ENCODE data around the gene ABCG1.

The ABCG1 gene

DNA sequence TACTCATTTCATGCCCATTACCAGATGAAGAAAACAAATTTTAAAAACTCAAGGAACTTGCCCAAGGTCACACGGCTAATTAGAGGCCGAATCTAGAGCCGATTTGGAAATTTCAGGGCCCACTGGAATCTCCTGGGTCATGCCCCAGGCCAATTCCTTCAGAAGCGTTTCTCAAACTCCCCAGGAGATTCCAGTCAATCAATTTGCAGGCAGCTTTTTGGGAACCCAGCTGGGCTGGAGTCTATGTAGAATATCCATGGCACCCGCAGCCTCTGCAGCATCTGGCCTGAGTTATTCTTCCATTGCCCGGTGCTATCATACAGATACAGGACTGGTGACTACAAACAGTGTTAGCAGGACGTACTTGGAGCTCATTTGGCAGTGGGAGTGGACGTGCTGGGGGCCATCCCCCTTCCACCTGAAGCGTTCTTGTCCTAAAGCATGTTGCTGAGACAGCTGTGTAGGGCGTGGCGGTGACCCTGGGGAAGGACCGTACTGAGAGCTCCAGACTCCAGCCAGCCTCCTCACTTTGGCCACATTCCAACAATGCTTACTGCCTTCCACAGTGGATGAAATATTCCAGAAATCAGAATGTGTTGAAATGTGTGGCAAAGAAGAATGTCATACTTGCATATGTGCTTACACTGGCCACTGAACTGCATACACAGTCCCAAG lies 38.3 kb downstream of the ABCG1 start:
- Histone ChIP-seq H3K27me3 (ENCODE audit: control insufficient read depth, insufficient read depth, low read length) (no peaks in the 10 kb centered on the region), H3K4me2 (ENCODE audit: low read length) (no peak overlapping the region), H3K4me3 (ENCODE audit: low read depth, low read length) (no peak overlapping the region), H3K36me3 (ENCODE audit: control insufficient read depth, insufficient read depth, low read length) (no peaks in the 10 kb centered on the region), H3K4me1 (peaks cover 6% of the 10 kb centered on the region), H3K79me2 (no peaks in the 10 kb centered on the region), H2AFZ (no peak overlapping the region), H3K27ac (no peak overlapping the region), H3K9me3 (ENCODE audit: control insufficient read depth, low read length) (no peaks in the 10 kb centered on the region), H3K9ac (no peak overlapping the region)
- TF ChIP-seq, protein P1, sequence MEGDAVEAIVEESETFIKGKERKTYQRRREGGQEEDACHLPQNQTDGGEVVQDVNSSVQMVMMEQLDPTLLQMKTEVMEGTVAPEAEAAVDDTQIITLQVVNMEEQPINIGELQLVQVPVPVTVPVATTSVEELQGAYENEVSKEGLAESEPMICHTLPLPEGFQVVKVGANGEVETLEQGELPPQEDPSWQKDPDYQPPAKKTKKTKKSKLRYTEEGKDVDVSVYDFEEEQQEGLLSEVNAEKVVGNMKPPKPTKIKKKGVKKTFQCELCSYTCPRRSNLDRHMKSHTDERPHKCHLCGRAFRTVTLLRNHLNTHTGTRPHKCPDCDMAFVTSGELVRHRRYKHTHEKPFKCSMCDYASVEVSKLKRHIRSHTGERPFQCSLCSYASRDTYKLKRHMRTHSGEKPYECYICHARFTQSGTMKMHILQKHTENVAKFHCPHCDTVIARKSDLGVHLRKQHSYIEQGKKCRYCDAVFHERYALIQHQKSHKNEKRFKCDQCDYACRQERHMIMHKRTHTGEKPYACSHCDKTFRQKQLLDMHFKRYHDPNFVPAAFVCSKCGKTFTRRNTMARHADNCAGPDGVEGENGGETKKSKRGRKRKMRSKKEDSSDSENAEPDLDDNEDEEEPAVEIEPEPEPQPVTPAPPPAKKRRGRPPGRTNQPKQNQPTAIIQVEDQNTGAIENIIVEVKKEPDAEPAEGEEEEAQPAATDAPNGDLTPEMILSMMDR (IDR thresholded peaks at IDR 0.05), result no peak

DNA sequence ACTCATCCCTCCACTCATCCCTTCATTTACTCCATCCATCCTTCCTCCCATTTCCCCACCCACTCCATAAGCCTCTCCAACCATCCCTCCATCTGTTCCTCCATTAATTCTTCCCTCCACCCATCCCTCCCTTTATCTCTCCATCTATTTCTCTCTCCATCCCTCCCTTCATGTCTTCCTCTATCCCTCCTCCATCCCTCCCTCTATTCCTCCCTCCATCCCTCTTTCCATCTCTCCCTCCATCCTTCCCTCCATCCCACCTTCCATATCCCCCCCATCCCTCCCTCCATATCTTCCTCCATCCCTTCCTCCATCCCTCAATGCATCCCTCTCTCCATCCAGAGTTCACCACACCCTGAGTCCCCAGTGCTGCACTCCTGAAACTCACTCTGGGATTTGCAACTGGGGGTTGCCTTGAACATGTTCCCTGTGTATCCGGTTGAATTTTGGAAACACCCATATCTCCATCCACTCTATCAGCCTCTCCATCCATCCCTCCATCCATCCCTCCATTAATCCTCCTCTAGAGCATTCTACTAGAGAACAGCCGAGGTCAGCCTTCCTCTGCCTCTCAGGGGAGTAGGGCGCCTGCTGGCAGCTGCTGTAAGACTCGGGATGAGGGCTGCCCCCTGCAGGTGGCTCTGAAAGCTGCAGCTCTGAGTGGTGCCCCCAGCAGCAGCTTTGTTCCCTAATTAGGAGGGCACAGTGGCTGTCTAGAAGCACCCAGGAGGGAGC lies 39.4 kb downstream of the ABCG1 start:
- H3K4me2 ChIP-seq (ENCODE audit: low read length), result peak overlapping the region; percentile 15
- H3K9ac ChIP-seq, result no peak overlapping the region
- H3K36me3 ChIP-seq (ENCODE audit: control insufficient read depth, insufficient read depth, low read length), result no peaks in the 10 kb centered on the region
- peaks cover 5% of the 10 kb centered on the region for H3K79me2 ChIP-seq
- H3K27me3 ChIP-seq (ENCODE audit: control insufficient read depth, insufficient read depth, low read length), result no peaks in the 10 kb centered on the region
- H2AFZ ChIP-seq, result peak overlapping the region; percentile 72
- no peaks in the 10 kb centered on the region for H3K9me3 ChIP-seq (ENCODE audit: control insufficient read depth, low read length)
- no peak overlapping the region for H3K4me3 ChIP-seq (ENCODE audit: low read depth, low read length)
- H3K27ac ChIP-seq, result no peak overlapping the region
- TF ChIP-seq, protein P1 (IDR thresholded peaks at IDR 0.05), result peak; percentile 82
- H3K4me1 ChIP-seq, result peaks cover 6% of the 10 kb centered on the region

DNA sequence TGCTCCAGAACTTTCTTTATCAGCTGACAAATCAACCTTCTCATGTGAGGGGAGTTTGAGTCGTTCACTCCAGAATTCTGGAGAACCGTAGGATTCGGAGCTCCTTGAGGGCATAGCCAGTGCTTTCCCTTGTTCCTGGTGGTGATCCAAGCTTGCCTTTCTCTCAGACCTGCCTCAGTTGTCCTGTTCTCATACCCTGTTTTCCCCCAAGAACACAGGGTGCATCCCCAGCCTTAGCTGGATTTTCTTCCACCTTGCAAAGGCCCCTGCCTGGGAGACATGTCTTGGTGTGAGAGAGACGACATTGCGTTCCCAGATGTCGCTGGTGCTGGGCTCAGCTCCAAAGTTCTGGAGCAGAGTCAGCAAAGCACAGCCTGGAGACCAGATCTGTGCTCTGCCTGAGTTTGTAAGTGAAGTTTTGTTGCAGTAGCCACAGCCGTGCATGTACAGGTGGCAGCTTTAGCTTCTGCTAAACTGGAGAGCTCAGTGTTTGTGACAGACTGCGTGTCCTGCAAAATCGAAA lies 40.0 kb downstream of the ABCG1 start:
- Histone ChIP-seq H3K79me2 (peaks cover 5% of the 10 kb centered on the region), H3K36me3 (ENCODE audit: control insufficient read depth, insufficient read depth, low read length) (no peaks in the 10 kb centered on the region), H3K4me2 (ENCODE audit: low read length) (peak overlapping the region; percentile 15), H3K4me1 (peaks cover 6% of the 10 kb centered on the region), H3K27ac (no peak overlapping the region), H3K9ac (no peak overlapping the region), H3K9me3 (ENCODE audit: control insufficient read depth, low read length) (no peaks in the 10 kb centered on the region), H3K4me3 (ENCODE audit: low read depth, low read length) (no peak overlapping the region), H2AFZ (peak overlapping the region; percentile 72), H3K27me3 (ENCODE audit: control insufficient read depth, insufficient read depth, low read length) (no peaks in the 10 kb centered on the region)
- TF ChIP-seq, protein P1 (IDR thresholded peaks at IDR 0.05), result no peak

DNA sequence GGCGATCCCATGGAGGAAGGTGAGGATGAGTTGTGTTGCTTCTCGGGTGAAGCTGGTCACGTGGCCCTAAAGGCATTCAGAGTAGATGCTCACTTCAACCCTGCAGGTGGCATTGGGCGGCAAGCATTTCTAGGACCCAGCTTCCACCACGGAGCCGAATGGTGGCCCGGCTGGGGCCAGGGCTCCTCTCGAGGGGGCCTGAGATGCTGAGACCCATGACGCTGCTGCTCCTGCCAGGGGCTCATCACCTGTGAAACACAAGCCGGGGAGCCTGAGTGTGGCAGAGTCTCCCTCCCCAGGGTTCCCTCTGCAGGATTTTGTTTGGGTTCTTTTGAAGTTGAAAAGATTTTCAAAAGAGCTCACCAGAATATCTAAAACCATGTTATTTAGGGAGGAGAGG lies 41.2 kb downstream of the ABCG1 start:
- Histone ChIP-seq H2AFZ (no peak overlapping the region), H3K27me3 (ENCODE audit: control insufficient read depth, insufficient read depth, low read length) (no peaks in the 10 kb centered on the region), H3K27ac (no peak overlapping the region), H3K36me3 (ENCODE audit: control insufficient read depth, insufficient read depth, low read length) (no peaks in the 10 kb centered on the region), H3K9ac (no peak overlapping the region), H3K4me2 (ENCODE audit: low read length) (no peak overlapping the region), H3K79me2 (peaks cover 5% of the 10 kb centered on the region), H3K4me1 (peaks cover 8% of the 10 kb centered on the region), H3K4me3 (ENCODE audit: low read depth, low read length) (no peak overlapping the region), H3K9me3 (ENCODE audit: control insufficient read depth, low read length) (no peaks in the 10 kb centered on the region)
- TF ChIP-seq, protein P1 (IDR thresholded peaks at IDR 0.05), result no peak

Measured in parathyroid adenoma (tissue), 2 donors.